ENCODE results near the gene ADGRE3.
"Not testable (repeated sequence)": the region's sequence is repeated elsewhere in the genome, so short reads cannot be mapped to it uniquely, and the experiment has no call there.

The ADGRE3 gene

GRCh38 chr19:14629557-14629956, 45.1 kb downstream of the ADGRE3 start:
- Histone ChIP-seq H3K27me3 (ENCODE audit: control insufficient read depth, insufficient read depth, low read length) (no peaks in the 10 kb centered on the region), H3K27ac (ENCODE audit: low read depth, low read length) (no peak overlapping the region), H3K4me3 (ENCODE audit: low read depth, low read length) (no peak overlapping the region), H3K9me3 (ENCODE audit: control insufficient read depth, insufficient read depth, low read length) (peaks cover 27% of the 10 kb centered on the region), H3K4me1 (ENCODE audit: control insufficient read depth, insufficient read depth, low read length) (no peaks in the 10 kb centered on the region), H3K9ac (ENCODE audit: low read depth, low read length) (no peak overlapping the region), H3K36me3 (ENCODE audit: control insufficient read depth, insufficient read depth, low read length) (no peaks in the 10 kb centered on the region)

GRCh38 chr19:14624491-14624890, 50.2 kb downstream of the ADGRE3 start:
- not testable (repeated sequence) for H3K27me3 ChIP-seq (ENCODE audit: control insufficient read depth, insufficient read depth, low read length); H3K36me3 ChIP-seq (ENCODE audit: control insufficient read depth, insufficient read depth, low read length); H3K27ac ChIP-seq (ENCODE audit: low read depth, low read length); H3K9ac ChIP-seq (ENCODE audit: low read depth, low read length); H3K4me3 ChIP-seq (ENCODE audit: low read depth, low read length); H3K4me1 ChIP-seq (ENCODE audit: control insufficient read depth, insufficient read depth, low read length)
- peaks cover 26% of the 10 kb centered on the region for H3K9me3 ChIP-seq (ENCODE audit: control insufficient read depth, insufficient read depth, low read length)

- Histone ChIP-seq H3K4me1 (ENCODE audit: control insufficient read depth, insufficient read depth, low read length) (no peaks in the 10 kb centered on the region), H3K36me3 (ENCODE audit: control insufficient read depth, insufficient read depth, low read length) (no peaks in the 10 kb centered on the region), H3K9ac (ENCODE audit: low read depth, low read length) (no peak overlapping the region), H3K9me3 (ENCODE audit: control insufficient read depth, insufficient read depth, low read length) (peaks cover 21% of the 10 kb centered on the region), H3K27ac (ENCODE audit: low read depth, low read length) (no peak overlapping the region), H3K4me3 (ENCODE audit: low read depth, low read length) (no peak overlapping the region), H3K27me3 (ENCODE audit: control insufficient read depth, insufficient read depth, low read length) (no peaks in the 10 kb centered on the region)
Measured at GRCh38 chr19:14619404-14619803, 55.2 kb downstream of the ADGRE3 start.

GRCh38 chr19:14616407-14616806, 58.2 kb downstream of the ADGRE3 start:
- peaks cover 24% of the 10 kb centered on the region for H3K9me3 ChIP-seq (ENCODE audit: control insufficient read depth, insufficient read depth, low read length)
- H3K9ac ChIP-seq (ENCODE audit: low read depth, low read length), result no peak overlapping the region
- H3K4me1 ChIP-seq (ENCODE audit: control insufficient read depth, insufficient read depth, low read length), result no peaks in the 10 kb centered on the region
- no peak overlapping the region for H3K27ac ChIP-seq (ENCODE audit: low read depth, low read length)
- no peaks in the 10 kb centered on the region for H3K36me3 ChIP-seq (ENCODE audit: control insufficient read depth, insufficient read depth, low read length)
- no peaks in the 10 kb centered on the region for H3K27me3 ChIP-seq (ENCODE audit: control insufficient read depth, insufficient read depth, low read length)
- H3K4me3 ChIP-seq (ENCODE audit: low read depth, low read length), result no peak overlapping the region

GRCh38 chr19:14615623-14616022, 59.0 kb downstream of the ADGRE3 start:
- Histone ChIP-seq H3K4me1 (ENCODE audit: control insufficient read depth, insufficient read depth, low read length) (no peaks in the 10 kb centered on the region), H3K36me3 (ENCODE audit: control insufficient read depth, insufficient read depth, low read length) (no peaks in the 10 kb centered on the region), H3K9me3 (ENCODE audit: control insufficient read depth, insufficient read depth, low read length) (peaks cover 30% of the 10 kb centered on the region), H3K27me3 (ENCODE audit: control insufficient read depth, insufficient read depth, low read length) (no peaks in the 10 kb centered on the region), H3K27ac (ENCODE audit: low read depth, low read length) (no peak overlapping the region), H3K4me3 (ENCODE audit: low read depth, low read length) (no peak overlapping the region), H3K9ac (ENCODE audit: low read depth, low read length) (no peak overlapping the region)

GRCh38 chr19:14614099-14614412, 60.6 kb downstream of the ADGRE3 start:
- no peaks in the 10 kb centered on the region for H3K4me1 ChIP-seq (ENCODE audit: control insufficient read depth, insufficient read depth, low read length)
- H3K27ac ChIP-seq (ENCODE audit: low read depth, low read length), result no peak overlapping the region
- no peaks in the 10 kb centered on the region for H3K36me3 ChIP-seq (ENCODE audit: control insufficient read depth, insufficient read depth, low read length)
- H3K4me3 ChIP-seq (ENCODE audit: low read depth, low read length), result no peak overlapping the region
- peaks cover 31% of the 10 kb centered on the region for H3K9me3 ChIP-seq (ENCODE audit: control insufficient read depth, insufficient read depth, low read length)
- H3K27me3 ChIP-seq (ENCODE audit: control insufficient read depth, insufficient read depth, low read length), result no peaks in the 10 kb centered on the region
- H3K9ac ChIP-seq (ENCODE audit: low read depth, low read length), result no peak overlapping the region

- H3K36me3 ChIP-seq (ENCODE audit: control insufficient read depth, insufficient read depth, low read length); H3K4me3 ChIP-seq (ENCODE audit: low read depth, low read length); H3K27ac ChIP-seq (ENCODE audit: low read depth, low read length); H3K9ac ChIP-seq (ENCODE audit: low read depth, low read length); H3K27me3 ChIP-seq (ENCODE audit: control insufficient read depth, insufficient read depth, low read length); H3K4me1 ChIP-seq (ENCODE audit: control insufficient read depth, insufficient read depth, low read length): not testable (repeated sequence)
- H3K9me3 ChIP-seq (ENCODE audit: control insufficient read depth, insufficient read depth, low read length), result peaks cover 31% of the 10 kb centered on the region
Measured at GRCh38 chr19:14613399-14614098, 61.1 kb downstream of the ADGRE3 start.

GRCh38 chr19:14612657-14613056, 62.0 kb downstream of the ADGRE3 start:
- Histone ChIP-seq H3K4me3 (ENCODE audit: low read depth, low read length) (no peak overlapping the region), H3K27ac (ENCODE audit: low read depth, low read length) (no peak overlapping the region), H3K27me3 (ENCODE audit: control insufficient read depth, insufficient read depth, low read length) (no peaks in the 10 kb centered on the region), H3K36me3 (ENCODE audit: control insufficient read depth, insufficient read depth, low read length) (no peaks in the 10 kb centered on the region), H3K9me3 (ENCODE audit: control insufficient read depth, insufficient read depth, low read length) (peaks cover 31% of the 10 kb centered on the region), H3K9ac (ENCODE audit: low read depth, low read length) (no peak overlapping the region), H3K4me1 (ENCODE audit: control insufficient read depth, insufficient read depth, low read length) (no peaks in the 10 kb centered on the region)

- H3K36me3 ChIP-seq (ENCODE audit: control insufficient read depth, insufficient read depth, low read length); H3K27ac ChIP-seq (ENCODE audit: low read depth, low read length); H3K4me1 ChIP-seq (ENCODE audit: control insufficient read depth, insufficient read depth, low read length); H3K4me3 ChIP-seq (ENCODE audit: low read depth, low read length); H3K9ac ChIP-seq (ENCODE audit: low read depth, low read length); H3K27me3 ChIP-seq (ENCODE audit: control insufficient read depth, insufficient read depth, low read length): not testable (repeated sequence)
- H3K9me3 ChIP-seq (ENCODE audit: control insufficient read depth, insufficient read depth, low read length), result peaks cover 31% of the 10 kb centered on the region
Measured at GRCh38 chr19:14612242-14612641, 62.4 kb downstream of the ADGRE3 start.

- Histone ChIP-seq H3K9ac (ENCODE audit: low read depth, low read length) (no peak overlapping the region), H3K27ac (ENCODE audit: low read depth, low read length) (no peak overlapping the region), H3K27me3 (ENCODE audit: control insufficient read depth, insufficient read depth, low read length) (no peaks in the 10 kb centered on the region), H3K36me3 (ENCODE audit: control insufficient read depth, insufficient read depth, low read length) (no peaks in the 10 kb centered on the region), H3K9me3 (ENCODE audit: control insufficient read depth, insufficient read depth, low read length) (peaks cover 25% of the 10 kb centered on the region), H3K4me3 (ENCODE audit: low read depth, low read length) (no peak overlapping the region), H3K4me1 (ENCODE audit: control insufficient read depth, insufficient read depth, low read length) (no peaks in the 10 kb centered on the region)
Measured at GRCh38 chr19:14611051-14611450, 63.6 kb downstream of the ADGRE3 start.

- Histone ChIP-seq H3K9ac (ENCODE audit: low read depth, low read length) (no peak overlapping the region), H3K4me1 (ENCODE audit: control insufficient read depth, insufficient read depth, low read length) (no peaks in the 10 kb centered on the region), H3K27ac (ENCODE audit: low read depth, low read length) (no peak overlapping the region), H3K27me3 (ENCODE audit: control insufficient read depth, insufficient read depth, low read length) (no peaks in the 10 kb centered on the region), H3K9me3 (ENCODE audit: control insufficient read depth, insufficient read depth, low read length) (peaks cover 27% of the 10 kb centered on the region; the same call in 1 of the 2 replicates), H3K4me3 (ENCODE audit: low read depth, low read length) (no peak overlapping the region), H3K36me3 (ENCODE audit: control insufficient read depth, insufficient read depth, low read length) (no peaks in the 10 kb centered on the region)
Measured at GRCh38 chr19:14606627-14607026, 68.0 kb downstream of the ADGRE3 start.

GRCh38 chr19:14603990-14604387, 70.7 kb downstream of the ADGRE3 start:
- Histone ChIP-seq H3K36me3 (ENCODE audit: control insufficient read depth, insufficient read depth, low read length) (no peaks in the 10 kb centered on the region), H3K4me1 (ENCODE audit: control insufficient read depth, insufficient read depth, low read length) (no peaks in the 10 kb centered on the region), H3K4me3 (ENCODE audit: low read depth, low read length) (no peak overlapping the region), H3K27me3 (ENCODE audit: control insufficient read depth, insufficient read depth, low read length) (no peaks in the 10 kb centered on the region), H3K27ac (ENCODE audit: low read depth, low read length) (no peak overlapping the region), H3K9me3 (ENCODE audit: control insufficient read depth, insufficient read depth, low read length) (peaks cover 30% of the 10 kb centered on the region), H3K9ac (ENCODE audit: low read depth, low read length) (no peak overlapping the region)
